ENCODE measurements around the gene DDI2. TPM values are rescaled to one million over a fixed set of nuclear protein-coding genes. Genes with fewer than 3 reads are reported as not detected.

The DDI2 gene
- polyA plus RNA-seq, 1 donor from 2014 or later, result 3.8 TPM

GRCh38 chr1:15628003-15628402, 10.7 kb downstream of the DDI2 start:
- Histone ChIP-seq H3K27ac (ENCODE audit: low read length) (no peak overlapping the region), H3K9me3 (ENCODE audit: low read length) (no peaks in the 10 kb centered on the region), H3K4me3 (ENCODE audit: low read length) (no peak overlapping the region), H3K9me2 (ENCODE audit: insufficient read depth, low read length) (no peaks in the 10 kb centered on the region), H3K79me2 (replicated peaks; ENCODE audit: insufficient read depth, low read length) (peaks cover 18% of the 10 kb centered on the region), H4K20me1 (ENCODE audit: insufficient read depth) (no peaks in the 10 kb centered on the region), H3F3A (ENCODE audit: insufficient read depth, low read length, poor library complexity, severe bottlenecking) (no peaks in the 10 kb centered on the region), H3K4me2 (ENCODE audit: low read length) (no peak overlapping the region), H3K36me3 (ENCODE audit: insufficient read depth, low read length) (no peaks in the 10 kb centered on the region), H3K27me3 (ENCODE audit: insufficient read depth, low read depth, low read length) (no peaks in the 10 kb centered on the region), H3K9ac (ENCODE audit: low read length) (no peak overlapping the region), H2AFZ (ENCODE audit: low read depth, low read length) (no peak overlapping the region)
- TF ChIP-seq POLR2AphosphoS5 (IDR thresholded peaks at IDR 0.05) (no peak), TAF1 (IDR thresholded peaks at IDR 0.05; ENCODE audit: low read depth) (no peak), SMC3 (conservative IDR thresholded peaks at IDR 0.05; ENCODE audit: poor library complexity) (no peak), CTCF (IDR thresholded peaks at IDR 0.05; ENCODE audit: poor library complexity, severe bottlenecking) (no peak), REST (IDR thresholded peaks at IDR 0.05; ENCODE audit: borderline replicate concordance) (no peak), RAD21 (conservative IDR thresholded peaks at IDR 0.05) (no peak)

GRCh38 chr1:15633756-15634420, 16.6 kb downstream of the DDI2 start:
- TF ChIP-seq CTCF (IDR thresholded peaks at IDR 0.05; ENCODE audit: poor library complexity, severe bottlenecking), result no peak
- no peak for TF ChIP-seq EZH2 (IDR thresholded peaks at IDR 0.05; ENCODE audit: borderline replicate concordance, insufficient read depth, low read length, poor library complexity, severe bottlenecking)
- no peak for TF ChIP-seq TAF1 (IDR thresholded peaks at IDR 0.05; ENCODE audit: low read depth)
- H3K9ac ChIP-seq (ENCODE audit: low read length), result no peak overlapping the region

More at GRCh38 chr1:15633756-15634420, 16.6 kb downstream of the DDI2 start:
- no peaks in the 10 kb centered on the region for H3K27me3 ChIP-seq (ENCODE audit: insufficient read depth, low read depth, low read length)
- H3K4me3 ChIP-seq (ENCODE audit: low read length), result no peak overlapping the region
- H3K27ac ChIP-seq (ENCODE audit: low read length), result no peak overlapping the region
- H3K79me2 ChIP-seq (replicated peaks; ENCODE audit: insufficient read depth, low read length), result no peaks in the 10 kb centered on the region
- H4K20me1 ChIP-seq (ENCODE audit: insufficient read depth), result no peaks in the 10 kb centered on the region
- no peaks in the 10 kb centered on the region for H3K9me2 ChIP-seq (ENCODE audit: insufficient read depth, low read length)
- H2AFZ ChIP-seq (ENCODE audit: low read depth, low read length), result no peak overlapping the region
- no peaks in the 10 kb centered on the region for H3K36me3 ChIP-seq (ENCODE audit: insufficient read depth, low read length)
- no peaks in the 10 kb centered on the region for H3K9me3 ChIP-seq (ENCODE audit: low read length)
- H3F3A ChIP-seq (ENCODE audit: insufficient read depth, low read length, poor library complexity, severe bottlenecking), result no peaks in the 10 kb centered on the region
- H3K4me2 ChIP-seq (ENCODE audit: low read length), result no peak overlapping the region

All from neural cell (in vitro differentiated cells).